ENCODE results near the gene OR1E2.
A peak's percentile ranks its signal among the peaks of the same experiment; 100 is the strongest.
"Not testable (repeated sequence)": the region's sequence is repeated elsewhere in the genome, so short reads cannot be mapped to it uniquely, and the experiment has no call there.

OR1E2 gene

GRCh38 chr17:3433741-3434140 lies at the start of gene OR1E2:
Gene OR1E2 (minus strand): TSS chr17:3433841. CDS start chr17:3433841, 0 bp downstream.
- no peak for DNase-seq (ENCODE audit: low read depth)

GRCh38 chr17:3482852-3483251 lies 49.2 kb upstream of the OR1E2 start:
- no peak for DNase-seq (ENCODE audit: low read depth)

DNA sequence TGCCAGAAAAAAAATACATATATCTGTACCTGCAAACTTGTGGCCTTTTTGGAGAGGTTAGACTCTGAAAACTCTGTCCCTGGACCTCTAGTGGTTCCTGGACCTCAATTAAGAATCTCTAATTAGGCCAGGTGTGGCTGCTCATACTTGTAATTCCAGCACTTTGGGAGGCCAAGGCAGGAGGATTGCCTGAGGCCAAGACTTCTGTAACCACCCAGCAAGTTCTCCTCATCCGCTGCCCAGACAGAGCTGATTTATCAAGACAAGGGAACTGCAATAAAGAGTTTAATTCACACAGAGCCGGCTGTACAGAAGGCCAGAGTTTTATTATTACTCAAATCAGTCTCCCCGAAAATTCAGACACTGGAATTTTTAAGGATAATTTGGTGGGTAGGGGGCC lies 46.3 kb upstream of the OR1E2 start:
- no peak for DNase-seq (ENCODE audit: low read depth)

- no peak for DNase-seq (ENCODE audit: low read depth)
Measured at GRCh38 chr17:3475812-3476610, 42.4 kb upstream of the OR1E2 start, which contains the start of gene ASPA. Gene ASPA (plus strand): TSS chr17:3475997. CDS start chr17:3476160, 163 bp downstream.

DNA sequence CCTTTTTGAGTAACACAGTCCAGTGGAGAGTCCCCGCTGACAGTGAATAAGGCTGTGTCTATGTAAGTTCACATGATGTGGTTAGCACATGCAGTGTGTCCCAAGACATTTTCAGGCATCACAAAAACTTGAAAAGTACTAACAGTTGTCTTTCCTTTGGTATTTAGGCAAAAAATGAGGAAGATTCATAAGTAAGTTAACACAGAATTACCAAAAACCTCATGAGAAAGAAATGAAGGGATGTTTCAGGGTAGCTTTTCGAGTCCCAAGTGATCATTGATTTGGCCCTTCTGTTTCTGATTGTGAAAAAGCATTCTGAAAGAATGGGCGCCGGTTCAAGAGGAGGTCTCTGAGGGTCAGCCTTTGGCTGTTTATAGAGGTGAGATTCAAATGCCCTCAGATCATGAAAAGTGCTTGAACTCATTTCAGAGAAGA lies 41.6 kb upstream of the OR1E2 start:
- DNase-seq (ENCODE audit: low read depth) = no peak

DNA sequence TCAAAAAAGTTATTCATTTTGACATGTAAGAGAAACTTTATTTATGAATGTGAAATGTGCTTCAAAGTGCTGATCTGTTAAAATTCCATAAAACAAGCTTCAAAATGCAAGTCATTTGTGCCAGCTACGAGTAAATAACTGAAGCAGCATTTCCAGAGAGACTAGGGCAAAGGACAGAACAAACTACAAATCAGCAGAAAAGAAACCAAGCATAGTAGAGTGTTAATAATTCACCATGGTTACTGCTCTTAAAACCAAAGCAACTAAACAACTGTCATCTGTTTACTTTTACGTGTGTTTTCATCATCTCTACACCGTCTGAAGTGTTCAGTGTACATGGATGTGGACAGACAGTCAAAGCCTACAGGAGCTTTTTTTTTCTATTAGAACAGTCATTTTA lies 40.6 kb upstream of the OR1E2 start:
- DNase-seq (ENCODE audit: low read depth) = no peak

DNA sequence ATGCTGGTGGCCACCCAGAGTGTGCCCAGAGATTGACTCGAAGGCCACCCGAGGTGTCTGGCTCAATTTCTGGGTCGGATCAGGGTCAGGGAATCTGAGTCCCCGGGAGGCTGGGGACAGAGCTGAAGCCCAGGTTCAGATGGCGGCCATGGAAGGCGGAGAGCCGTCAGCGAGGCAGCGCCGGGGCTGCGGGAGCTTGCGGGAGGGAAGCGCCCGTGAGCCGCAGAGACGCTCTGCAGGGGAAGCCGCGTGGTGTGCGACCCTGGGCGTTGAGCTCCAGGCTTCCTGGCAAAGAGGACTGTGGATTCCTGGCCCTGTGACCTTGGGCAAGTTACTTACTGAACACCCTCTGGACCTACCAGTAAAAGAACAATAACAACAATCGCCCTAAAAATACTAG lies 38.5 kb upstream of the OR1E2 start:
- DNase-seq (ENCODE audit: low read depth) = no peak

DNA sequence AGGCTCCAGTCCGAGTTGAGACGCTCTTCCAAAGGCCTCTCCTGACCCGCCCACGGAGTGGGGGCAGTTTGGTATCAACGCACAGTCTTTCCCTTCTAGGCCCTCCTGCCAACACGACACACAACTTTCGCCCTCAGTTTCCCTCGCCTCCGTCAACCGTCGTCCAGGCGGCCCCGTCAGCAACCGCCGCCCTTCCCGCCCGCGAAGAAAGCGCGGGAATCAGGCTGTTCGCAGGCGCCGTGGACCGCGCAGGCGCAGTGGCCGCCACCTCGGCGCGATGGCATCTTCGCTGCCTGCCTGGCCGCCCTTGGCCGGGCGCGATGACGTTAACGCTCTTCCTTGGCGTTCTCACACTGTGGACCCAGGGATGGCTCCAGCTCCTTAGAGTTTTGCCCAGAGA lies 38.0 kb upstream of the OR1E2 start, which contains the start of gene SPATA22:
SPATA22 (minus strand) TSS at position 221 of the 400 bp plus-strand sequence. CDS start 2,494 bp downstream, outside the sequence.
- no peak for DNase-seq (ENCODE audit: low read depth)

GRCh38 chr17:3469529-3469928 lies 35.9 kb upstream of the OR1E2 start:
- no peak for DNase-seq (ENCODE audit: low read depth)

GRCh38 chr17:3466355-3466754 lies 32.7 kb upstream of the OR1E2 start:
- DNase-seq (ENCODE audit: low read depth) = not testable (repeated sequence)

DNA sequence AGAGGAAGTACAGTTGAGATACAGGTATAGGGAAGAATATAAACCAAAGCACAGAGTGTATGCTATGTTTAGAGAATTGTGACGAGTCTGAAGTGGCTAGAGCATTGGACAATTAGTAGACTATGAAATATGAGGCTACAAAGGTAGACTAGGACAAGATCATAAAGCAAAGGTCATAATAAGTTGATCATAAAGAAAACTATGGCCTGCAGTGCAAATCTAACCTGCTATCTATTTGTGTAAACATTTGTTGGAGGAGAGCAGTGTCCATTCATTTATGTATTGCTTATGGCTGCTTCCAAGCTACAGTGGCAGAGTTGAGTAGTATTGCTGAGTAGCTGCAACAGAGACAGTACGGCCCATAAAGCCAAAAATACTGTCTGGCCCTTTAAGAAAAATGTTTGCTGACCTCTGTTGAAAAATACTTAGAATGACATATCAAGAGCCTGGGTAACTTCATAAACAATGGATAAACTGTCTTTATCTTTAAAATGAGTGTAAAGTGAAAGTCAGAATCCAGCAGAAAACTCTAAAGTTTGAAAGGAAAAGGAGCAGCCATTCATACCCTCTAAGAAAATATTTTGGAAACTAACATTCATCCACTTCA lies 14.5 kb upstream of the OR1E2 start:
- no peak for DNase-seq (ENCODE audit: low read depth)

- DNase-seq (ENCODE audit: low read depth) = no peak
Measured at GRCh38 chr17:3447625-3448024, 14.0 kb upstream of the OR1E2 start.

DNA sequence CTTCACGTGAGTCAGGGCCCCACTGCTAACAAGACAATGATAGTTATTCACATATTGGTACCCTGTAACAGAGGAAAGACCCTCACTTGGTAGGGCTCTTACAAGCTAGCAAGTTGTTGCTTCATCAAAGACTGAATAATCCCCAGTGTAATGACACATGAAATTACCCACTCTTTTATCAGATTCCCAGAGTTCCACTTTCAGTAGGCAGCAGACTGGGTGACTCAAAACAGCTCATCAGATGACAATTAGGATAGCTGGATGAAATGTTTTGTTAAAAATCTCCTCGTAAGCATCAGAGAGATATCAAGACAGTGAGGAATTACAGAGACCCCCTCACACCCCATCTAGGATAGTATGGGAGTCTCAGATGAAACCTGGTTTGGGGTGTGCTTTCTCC lies 6.8 kb upstream of the OR1E2 start:
- no peak for DNase-seq (ENCODE audit: low read depth)

- no peak for DNase-seq (ENCODE audit: low read depth)
Measured at GRCh38 chr17:3438368-3438767, 4.7 kb upstream of the OR1E2 start.

- DNase-seq (ENCODE audit: low read depth) = peak; percentile 2
Measured at GRCh38 chr17:3433215-3433614, 426 bp downstream of the OR1E2 start.

DNA sequence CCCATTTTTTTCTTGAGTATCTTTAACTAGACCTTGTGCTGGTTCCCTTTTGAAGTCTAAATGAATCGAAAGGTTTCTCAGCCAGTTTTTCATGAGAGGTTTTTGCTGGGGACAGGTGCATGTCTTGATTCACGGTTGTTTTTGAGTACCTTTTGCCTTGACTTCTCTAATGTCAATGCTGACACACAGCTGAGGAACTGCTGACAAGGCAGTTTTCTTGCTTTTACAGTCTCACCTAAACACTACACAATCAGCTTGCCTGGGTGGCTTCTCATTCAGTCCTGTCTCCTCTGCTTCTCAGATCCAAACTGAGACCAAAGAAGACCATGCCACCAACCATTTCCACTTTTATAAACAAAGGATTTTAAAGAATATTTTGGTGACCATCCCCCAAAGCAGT lies 15.4 kb downstream of the OR1E2 start:
- no peak for DNase-seq (ENCODE audit: low read depth)

GRCh38 chr17:3415610-3416009 lies 18.0 kb downstream of the OR1E2 start:
- no peak for DNase-seq (ENCODE audit: low read depth)

- DNase-seq (ENCODE audit: low read depth) = not testable (repeated sequence)
Measured at GRCh38 chr17:3412216-3412615, 21.4 kb downstream of the OR1E2 start.

- no peak for DNase-seq (ENCODE audit: low read depth)
Measured at GRCh38 chr17:3411070-3411469, 22.6 kb downstream of the OR1E2 start, which contains the start of gene OR3A3. Gene OR3A3 (plus strand): TSS chr17:3411370.

- DNase-seq (ENCODE audit: low read depth) = not testable (repeated sequence)
Measured at GRCh38 chr17:3403856-3404255, 29.8 kb downstream of the OR1E2 start.

- no peak for DNase-seq (ENCODE audit: low read depth)
Measured at GRCh38 chr17:3401786-3402185, 31.9 kb downstream of the OR1E2 start.

- no peak for DNase-seq (ENCODE audit: low read depth)
Measured at GRCh38 chr17:3400055-3400454, 33.6 kb downstream of the OR1E2 start.

DNA sequence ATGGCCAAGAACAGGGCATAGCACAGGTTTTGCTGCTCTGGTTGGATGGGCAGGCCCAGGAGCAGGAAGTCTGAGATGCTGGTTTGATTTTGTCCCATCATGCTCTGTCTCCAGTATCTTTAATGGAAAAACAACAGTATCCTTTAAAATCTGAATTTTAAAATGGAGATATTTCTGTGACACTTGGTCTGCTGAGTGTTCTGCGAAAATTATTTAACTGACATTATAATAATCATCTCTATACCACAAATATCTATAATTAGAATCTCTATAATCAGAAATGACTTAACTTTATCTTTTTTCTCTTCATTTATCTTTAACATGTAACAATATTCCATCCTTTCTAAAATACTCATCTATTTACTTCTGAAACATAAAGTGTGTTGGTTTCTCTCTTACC lies 35.3 kb downstream of the OR1E2 start, which contains the start of gene OR1E1:
OR1E1 (minus strand) TSS at position 101 of the 400 bp plus-strand sequence; CDS start at position 101, 0 bp downstream.
- no peak for DNase-seq (ENCODE audit: low read depth)

Data from activated T-cell treated with anti-CD3 and anti-CD28 coated beads for 48 hours (primary cell).